ENCODE data around the gene LHPP.

The LHPP gene

DNA sequence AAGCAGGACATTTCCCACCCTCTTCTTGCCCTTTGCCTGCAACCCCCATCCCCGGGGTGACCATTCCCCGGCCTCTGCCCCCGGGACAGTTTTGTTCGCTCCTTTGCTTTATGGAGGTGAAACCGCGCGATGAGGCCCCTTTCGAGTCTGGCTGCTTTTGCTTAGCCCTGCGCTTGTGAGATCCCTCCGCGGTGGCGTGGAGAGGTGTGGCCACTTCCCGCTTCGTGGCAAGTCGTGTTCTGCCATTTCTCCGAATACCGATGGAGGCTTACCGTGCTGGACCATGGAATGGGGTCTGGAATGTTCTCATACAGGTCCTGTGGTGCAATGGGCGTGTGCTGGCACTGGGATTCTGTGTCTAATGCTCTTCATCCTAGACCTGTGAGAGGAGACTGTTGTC lies 106.7 kb downstream of the LHPP start:
- no peak overlapping the region for H3K4me3 ChIP-seq (ENCODE audit: control insufficient read depth, low read depth, low read length)
- DNase-seq (ENCODE audit: low read depth) = no peak
- TF ChIP-seq, protein P1, sequence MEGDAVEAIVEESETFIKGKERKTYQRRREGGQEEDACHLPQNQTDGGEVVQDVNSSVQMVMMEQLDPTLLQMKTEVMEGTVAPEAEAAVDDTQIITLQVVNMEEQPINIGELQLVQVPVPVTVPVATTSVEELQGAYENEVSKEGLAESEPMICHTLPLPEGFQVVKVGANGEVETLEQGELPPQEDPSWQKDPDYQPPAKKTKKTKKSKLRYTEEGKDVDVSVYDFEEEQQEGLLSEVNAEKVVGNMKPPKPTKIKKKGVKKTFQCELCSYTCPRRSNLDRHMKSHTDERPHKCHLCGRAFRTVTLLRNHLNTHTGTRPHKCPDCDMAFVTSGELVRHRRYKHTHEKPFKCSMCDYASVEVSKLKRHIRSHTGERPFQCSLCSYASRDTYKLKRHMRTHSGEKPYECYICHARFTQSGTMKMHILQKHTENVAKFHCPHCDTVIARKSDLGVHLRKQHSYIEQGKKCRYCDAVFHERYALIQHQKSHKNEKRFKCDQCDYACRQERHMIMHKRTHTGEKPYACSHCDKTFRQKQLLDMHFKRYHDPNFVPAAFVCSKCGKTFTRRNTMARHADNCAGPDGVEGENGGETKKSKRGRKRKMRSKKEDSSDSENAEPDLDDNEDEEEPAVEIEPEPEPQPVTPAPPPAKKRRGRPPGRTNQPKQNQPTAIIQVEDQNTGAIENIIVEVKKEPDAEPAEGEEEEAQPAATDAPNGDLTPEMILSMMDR (IDR thresholded peaks at IDR 0.05; ENCODE audit: control insufficient read depth, insufficient read depth, low read depth, low read length, missing control alignments) = no peak

DNA sequence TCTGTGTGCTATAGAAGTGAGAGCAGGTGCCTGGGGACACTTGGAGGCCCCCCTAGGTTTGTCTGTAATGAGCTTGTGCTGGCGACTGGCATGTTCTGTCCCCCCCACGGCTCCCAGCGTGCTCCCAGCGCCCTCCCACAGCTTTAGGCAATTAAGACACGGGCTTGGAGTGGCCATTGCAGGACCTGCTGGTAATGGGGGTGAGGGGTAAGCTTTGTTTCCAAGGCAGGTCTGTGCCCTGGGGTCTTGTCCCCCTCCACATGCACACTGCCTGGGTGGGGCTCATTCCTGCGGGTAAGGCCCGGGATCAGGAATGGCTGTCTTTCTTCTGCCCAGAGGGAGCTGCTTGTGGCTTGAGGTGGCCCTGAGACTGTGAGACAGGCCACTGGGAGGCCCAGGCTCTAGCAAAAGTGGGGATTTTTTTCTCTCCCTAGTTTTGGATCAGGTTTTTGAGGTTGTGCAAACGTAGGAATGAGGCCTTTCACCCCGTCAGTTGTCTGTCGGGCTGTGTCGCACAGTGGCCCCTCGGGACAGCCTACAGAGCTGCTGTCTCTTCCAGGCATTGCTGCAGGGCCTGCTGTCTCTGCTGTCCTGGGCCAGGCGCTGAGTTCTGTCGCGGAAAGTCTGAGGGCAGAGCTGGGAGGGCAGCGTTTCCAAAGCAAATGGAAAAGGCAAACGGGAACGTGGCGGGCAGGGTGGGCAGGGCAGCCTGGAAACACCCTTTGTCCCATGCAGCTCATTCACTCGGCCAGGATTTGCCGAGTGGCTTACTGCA lies 107.4 kb downstream of the LHPP start:
- TF ChIP-seq, protein P1 (IDR thresholded peaks at IDR 0.05; ENCODE audit: control insufficient read depth, insufficient read depth, low read depth, low read length, missing control alignments) = no peak
- H3K4me3 ChIP-seq (ENCODE audit: control insufficient read depth, low read depth, low read length) = no peak overlapping the region
- no peak for DNase-seq (ENCODE audit: low read depth)

DNA sequence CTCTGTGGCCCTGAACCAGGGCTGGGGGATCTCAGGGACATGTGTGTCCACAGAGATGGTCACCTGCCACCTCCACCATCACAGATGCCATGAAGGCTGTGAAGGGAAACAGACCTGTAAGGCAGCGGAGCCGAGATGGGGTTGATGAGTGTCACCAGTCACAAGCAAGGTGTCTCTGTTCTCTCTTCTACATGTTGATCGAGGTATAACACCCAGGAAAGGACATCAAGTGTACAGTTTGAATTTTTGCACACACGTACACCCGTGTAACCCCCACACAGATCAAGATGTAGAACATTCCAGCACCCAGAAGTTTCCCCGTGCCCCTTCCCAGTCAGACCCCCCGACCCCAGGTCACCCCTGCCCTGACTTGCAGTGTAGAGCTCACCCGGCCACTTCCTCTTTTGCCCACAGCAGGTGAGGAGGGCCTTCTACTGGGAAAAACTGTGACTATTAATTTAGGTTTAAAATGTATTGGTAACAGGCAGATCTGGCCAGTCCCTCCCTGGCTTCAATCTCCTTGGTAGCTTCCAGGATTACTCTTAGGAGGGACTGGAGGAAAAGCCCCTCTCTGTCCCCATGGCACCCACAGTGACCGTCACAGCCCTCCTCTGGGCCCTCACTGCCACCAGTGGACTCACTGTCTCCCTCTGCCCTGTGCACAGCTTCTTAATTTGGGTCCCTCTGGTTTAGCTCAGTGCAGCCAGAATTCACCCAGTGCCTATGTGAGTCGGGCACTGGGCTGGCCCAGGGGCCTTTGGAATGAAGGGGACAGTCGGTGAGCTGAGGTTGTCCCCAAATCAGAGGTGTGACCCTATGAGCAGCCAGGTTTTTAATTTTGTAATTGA lies 108.2 kb downstream of the LHPP start:
- no peak overlapping the region for H3K4me3 ChIP-seq (ENCODE audit: control insufficient read depth, low read depth, low read length)
- TF ChIP-seq, protein P1 (IDR thresholded peaks at IDR 0.05; ENCODE audit: control insufficient read depth, insufficient read depth, low read depth, low read length, missing control alignments) = no peak
- DNase-seq (ENCODE audit: low read depth) = no peak

DNA sequence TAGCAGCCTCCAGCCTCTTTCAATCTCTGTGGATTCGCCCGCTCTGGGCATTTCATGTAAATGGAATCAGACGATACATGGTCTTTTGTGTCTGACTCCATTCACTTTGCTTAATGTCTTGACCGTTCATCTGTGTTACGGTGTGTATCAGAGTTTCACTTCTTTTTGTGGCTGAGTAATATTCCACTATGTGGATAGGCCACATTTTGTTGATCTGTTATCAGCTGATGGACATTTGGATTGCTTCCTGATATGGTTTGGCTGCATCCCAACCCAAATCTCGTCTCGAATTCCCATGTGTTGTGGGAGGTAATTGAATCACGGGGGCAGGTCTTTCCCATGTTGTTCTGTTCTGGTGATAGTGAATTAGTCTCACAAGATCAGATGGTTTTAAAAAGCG lies 109.0 kb downstream of the LHPP start:
- no peak for DNase-seq (ENCODE audit: low read depth)
- TF ChIP-seq, protein P1 (IDR thresholded peaks at IDR 0.05; ENCODE audit: control insufficient read depth, insufficient read depth, low read depth, low read length, missing control alignments) = no peak
- H3K4me3 ChIP-seq (ENCODE audit: control insufficient read depth, low read depth, low read length) = no peak overlapping the region

DNA sequence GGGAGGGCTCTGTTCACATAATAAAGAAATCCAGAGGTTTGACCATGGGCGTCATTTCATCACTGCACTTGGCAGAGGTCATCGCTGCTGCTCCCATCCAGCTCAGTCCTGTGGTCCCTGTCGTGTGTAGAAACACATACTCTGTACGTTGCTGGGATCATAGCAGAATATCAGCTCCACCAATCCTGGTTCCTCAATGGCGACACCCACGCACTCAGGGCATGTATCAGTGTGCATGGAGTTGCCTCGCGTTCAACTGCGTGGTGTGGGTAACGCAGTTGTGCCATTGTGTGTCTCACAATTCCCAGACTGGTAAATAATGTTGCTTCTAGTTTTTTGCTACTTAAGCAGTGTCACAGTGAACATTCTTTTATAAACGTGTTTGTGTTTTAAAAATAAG lies 111.1 kb downstream of the LHPP start:
- no peak for DNase-seq (ENCODE audit: low read depth)
- H3K4me3 ChIP-seq (ENCODE audit: control insufficient read depth, low read depth, low read length) = no peak overlapping the region
- TF ChIP-seq, protein P1 (IDR thresholded peaks at IDR 0.05; ENCODE audit: control insufficient read depth, insufficient read depth, low read depth, low read length, missing control alignments) = no peak

DNA sequence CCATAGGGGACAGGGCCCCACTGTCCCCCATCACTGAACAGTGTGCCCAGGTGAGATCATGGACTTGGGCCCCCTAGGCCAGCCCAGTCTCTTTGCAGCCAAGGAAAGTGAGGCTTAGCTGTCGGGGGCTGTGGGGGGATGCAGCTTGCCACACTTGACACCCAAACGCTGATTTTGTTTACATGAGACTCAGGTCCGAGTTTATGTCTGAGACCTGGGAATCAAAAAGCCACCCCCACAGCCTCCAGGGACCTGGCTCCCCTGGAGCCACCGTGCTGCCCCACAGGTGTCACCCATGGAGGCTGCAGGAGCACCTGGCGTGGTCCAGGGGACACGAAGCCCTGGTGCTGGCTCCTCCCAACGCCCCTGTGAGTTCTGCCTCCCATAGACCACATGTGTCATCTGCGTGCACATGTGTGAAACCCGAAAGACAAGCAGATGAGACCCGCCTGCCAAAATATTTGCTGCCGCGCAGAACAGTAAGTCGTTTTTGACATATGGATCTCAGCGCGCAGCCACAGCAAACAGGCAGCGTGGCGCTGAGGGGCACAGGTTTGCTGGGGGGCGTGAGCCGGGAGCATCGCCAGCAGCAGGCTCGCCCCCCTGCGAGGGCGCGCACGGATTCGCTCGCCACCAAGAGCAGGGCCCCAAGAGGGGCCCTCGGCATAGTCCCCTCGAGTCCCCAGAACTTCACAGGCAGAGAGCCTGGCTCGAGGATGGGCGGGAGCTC lies 112.3 kb downstream of the LHPP start:
- TF ChIP-seq, protein P1 (IDR thresholded peaks at IDR 0.05; ENCODE audit: control insufficient read depth, insufficient read depth, low read depth, low read length, missing control alignments) = no peak
- no peak overlapping the region for H3K4me3 ChIP-seq (ENCODE audit: control insufficient read depth, low read depth, low read length)
- no peak for DNase-seq (ENCODE audit: low read depth)

Data from AG09309 (cell line).